Measurements from ENCODE around the gene MAGEB3. TPM values are rescaled to one million over a fixed set of nuclear protein-coding genes. Genes with fewer than 3 reads are reported as not detected.

Gene MAGEB3
- total and polyA plus RNA-seq, 9 of the 15 experiments (the other 6 are each of a cell fraction or from before 2014, with no cell fraction given) = 0.07 to 0.11 TPM; not detected in 7

DNA sequence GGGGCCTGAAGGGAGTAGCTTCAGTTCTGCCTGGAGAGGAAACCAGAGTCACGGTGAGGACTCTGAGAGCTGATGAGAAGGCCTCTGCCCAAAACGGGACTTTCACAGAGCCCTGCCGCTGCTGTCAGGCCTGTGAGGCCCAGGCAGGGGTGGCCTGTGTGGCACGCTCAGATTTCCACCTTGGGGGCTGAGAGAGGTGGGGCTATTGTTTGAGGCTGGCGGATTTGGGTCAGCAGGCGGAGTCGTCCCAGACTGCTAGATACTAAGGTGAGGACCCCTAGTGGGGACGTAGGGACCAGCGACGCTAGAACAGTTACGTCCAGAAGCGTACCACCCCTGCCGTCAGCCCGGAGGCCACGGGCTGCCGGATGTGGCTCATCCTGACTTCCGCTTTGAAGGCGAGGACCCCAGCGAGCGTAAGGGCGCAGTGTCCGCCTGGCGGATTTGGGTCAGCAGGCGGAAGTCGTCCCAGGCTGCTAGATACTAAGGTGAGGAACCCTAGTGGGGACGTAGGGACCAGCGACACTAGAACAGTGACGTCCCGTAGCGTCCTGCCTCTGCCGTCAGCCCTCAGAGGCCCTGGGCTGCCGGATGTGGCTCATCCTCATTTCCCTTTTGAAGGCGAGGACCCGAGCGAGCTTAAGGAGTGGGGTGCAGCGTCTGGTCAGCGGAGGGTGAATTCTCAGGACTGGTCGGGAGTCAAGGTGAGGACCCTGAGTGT is 16.5 kb downstream of the MAGEB3 start, which contains the start of gene MAGEB1 (continued):
- TF ChIP-seq, protein P1, sequence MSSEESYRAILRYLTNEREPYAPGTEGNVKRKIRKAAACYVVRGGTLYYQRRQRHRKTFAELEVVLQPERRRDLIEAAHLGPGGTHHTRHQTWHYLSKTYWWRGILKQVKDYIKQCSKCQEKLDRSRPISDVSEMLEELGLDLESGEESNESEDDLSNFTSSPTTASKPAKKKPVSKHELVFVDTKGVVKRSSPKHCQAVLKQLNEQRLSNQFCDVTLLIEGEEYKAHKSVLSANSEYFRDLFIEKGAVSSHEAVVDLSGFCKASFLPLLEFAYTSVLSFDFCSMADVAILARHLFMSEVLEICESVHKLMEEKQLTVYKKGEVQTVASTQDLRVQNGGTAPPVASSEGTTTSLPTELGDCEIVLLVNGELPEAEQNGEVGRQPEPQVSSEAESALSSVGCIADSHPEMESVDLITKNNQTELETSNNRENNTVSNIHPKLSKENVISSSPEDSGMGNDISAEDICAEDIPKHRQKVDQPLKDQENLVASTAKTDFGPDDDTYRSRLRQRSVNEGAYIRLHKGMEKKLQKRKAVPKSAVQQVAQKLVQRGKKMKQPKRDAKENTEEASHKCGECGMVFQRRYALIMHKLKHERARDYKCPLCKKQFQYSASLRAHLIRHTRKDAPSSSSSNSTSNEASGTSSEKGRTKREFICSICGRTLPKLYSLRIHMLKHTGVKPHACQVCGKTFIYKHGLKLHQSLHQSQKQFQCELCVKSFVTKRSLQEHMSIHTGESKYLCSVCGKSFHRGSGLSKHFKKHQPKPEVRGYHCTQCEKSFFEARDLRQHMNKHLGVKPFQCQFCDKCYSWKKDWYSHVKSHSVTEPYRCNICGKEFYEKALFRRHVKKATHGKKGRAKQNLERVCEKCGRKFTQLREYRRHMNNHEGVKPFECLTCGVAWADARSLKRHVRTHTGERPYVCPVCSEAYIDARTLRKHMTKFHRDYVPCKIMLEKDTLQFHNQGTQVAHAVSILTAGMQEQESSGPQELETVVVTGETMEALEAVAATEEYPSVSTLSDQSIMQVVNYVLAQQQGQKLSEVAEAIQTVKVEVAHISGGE (CRISPR knock-in tag; IDR thresholded peaks at IDR 0.05) = peak in 2 of 3 experiments; percentile 73 to 87; a peak in 4 of 6 replicates
- peak; percentile 93 for TF ChIP-seq CREM (IDR thresholded peaks at IDR 0.05; ENCODE audit: low read depth)
- no peak for TF ChIP-seq WHSC1 (IDR thresholded peaks at IDR 0.05; ENCODE audit: low read length)
- TF ChIP-seq MAZ (CRISPR knock-in tag; conservative IDR thresholded peaks at IDR 0.05 in 1 of 2, IDR thresholded peaks at IDR 0.05 in 1 of 2) = no peak
- TF ChIP-seq HCFC1 (IDR thresholded peaks at IDR 0.05; ENCODE audit: low read depth, low read length) = peak; percentile 56
- TF ChIP-seq NFRKB (IDR thresholded peaks at IDR 0.05; ENCODE audit: low read depth) = peak; percentile 50; the same call in 1 of the 2 replicates
- peak; percentile 77; the same call in 1 of the 2 replicates for TF ChIP-seq EHMT2 (IDR thresholded peaks at IDR 0.05)
- TF ChIP-seq ZNF644 (tag; IDR thresholded peaks at IDR 0.05; ENCODE audit: low read depth) = peak; percentile 72; the same call in 1 of the 2 replicates
- TF ChIP-seq MBD2 (IDR thresholded peaks at IDR 0.05; ENCODE audit: borderline replicate concordance, low read depth) = no peak
- TF ChIP-seq, protein P2, sequence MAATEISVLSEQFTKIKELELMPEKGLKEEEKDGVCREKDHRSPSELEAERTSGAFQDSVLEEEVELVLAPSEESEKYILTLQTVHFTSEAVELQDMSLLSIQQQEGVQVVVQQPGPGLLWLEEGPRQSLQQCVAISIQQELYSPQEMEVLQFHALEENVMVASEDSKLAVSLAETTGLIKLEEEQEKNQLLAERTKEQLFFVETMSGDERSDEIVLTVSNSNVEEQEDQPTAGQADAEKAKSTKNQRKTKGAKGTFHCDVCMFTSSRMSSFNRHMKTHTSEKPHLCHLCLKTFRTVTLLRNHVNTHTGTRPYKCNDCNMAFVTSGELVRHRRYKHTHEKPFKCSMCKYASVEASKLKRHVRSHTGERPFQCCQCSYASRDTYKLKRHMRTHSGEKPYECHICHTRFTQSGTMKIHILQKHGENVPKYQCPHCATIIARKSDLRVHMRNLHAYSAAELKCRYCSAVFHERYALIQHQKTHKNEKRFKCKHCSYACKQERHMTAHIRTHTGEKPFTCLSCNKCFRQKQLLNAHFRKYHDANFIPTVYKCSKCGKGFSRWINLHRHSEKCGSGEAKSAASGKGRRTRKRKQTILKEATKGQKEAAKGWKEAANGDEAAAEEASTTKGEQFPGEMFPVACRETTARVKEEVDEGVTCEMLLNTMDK (IDR thresholded peaks at IDR 0.05; ENCODE audit: borderline replicate concordance, insufficient read depth, low read depth, low read length, poor library complexity, severe bottlenecking) = peak; percentile 68
- TF ChIP-seq RBFOX2 (IDR thresholded peaks at IDR 0.05; ENCODE audit: low read depth, low read length) = peak; percentile 86
- TF ChIP-seq RNF2 (IDR thresholded peaks at IDR 0.05) = peak; percentile 29; the same call in 1 of the 2 replicates
- TF ChIP-seq, protein P3, sequence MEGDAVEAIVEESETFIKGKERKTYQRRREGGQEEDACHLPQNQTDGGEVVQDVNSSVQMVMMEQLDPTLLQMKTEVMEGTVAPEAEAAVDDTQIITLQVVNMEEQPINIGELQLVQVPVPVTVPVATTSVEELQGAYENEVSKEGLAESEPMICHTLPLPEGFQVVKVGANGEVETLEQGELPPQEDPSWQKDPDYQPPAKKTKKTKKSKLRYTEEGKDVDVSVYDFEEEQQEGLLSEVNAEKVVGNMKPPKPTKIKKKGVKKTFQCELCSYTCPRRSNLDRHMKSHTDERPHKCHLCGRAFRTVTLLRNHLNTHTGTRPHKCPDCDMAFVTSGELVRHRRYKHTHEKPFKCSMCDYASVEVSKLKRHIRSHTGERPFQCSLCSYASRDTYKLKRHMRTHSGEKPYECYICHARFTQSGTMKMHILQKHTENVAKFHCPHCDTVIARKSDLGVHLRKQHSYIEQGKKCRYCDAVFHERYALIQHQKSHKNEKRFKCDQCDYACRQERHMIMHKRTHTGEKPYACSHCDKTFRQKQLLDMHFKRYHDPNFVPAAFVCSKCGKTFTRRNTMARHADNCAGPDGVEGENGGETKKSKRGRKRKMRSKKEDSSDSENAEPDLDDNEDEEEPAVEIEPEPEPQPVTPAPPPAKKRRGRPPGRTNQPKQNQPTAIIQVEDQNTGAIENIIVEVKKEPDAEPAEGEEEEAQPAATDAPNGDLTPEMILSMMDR (IDR thresholded peaks at IDR 0.05 in 2 of 3, conservative IDR thresholded peaks at IDR 0.05 in 1 of 3; ENCODE audit: insufficient read depth in 2 of 3, low read depth in 1 of 3, low read length in 3 of 3) = peak; percentile 71 to 84 (median 75)
- 0 out of 2 replicates have a peak, but pooled peaks have one; percentile 22 for TF ChIP-seq JUN (IDR thresholded peaks at IDR 0.05; ENCODE audit: borderline replicate concordance, low read depth, low read length)
- no peak for TF ChIP-seq JUN (CRISPR knock-in tag; IDR thresholded peaks at IDR 0.05; ENCODE audit: borderline replicate concordance)
- no peak for TF ChIP-seq RHOXF2B (CRISPR knock-in tag; conservative IDR thresholded peaks at IDR 0.05)
- TF ChIP-seq, protein P4, sequence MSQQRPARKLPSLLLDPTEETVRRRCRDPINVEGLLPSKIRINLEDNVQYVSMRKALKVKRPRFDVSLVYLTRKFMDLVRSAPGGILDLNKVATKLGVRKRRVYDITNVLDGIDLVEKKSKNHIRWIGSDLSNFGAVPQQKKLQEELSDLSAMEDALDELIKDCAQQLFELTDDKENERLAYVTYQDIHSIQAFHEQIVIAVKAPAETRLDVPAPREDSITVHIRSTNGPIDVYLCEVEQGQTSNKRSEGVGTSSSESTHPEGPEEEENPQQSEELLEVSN (IDR thresholded peaks at IDR 0.05; ENCODE audit: borderline replicate concordance in 1 of 2, extremely low read depth in 1 of 2, insufficient read depth in 1 of 2, insufficient read length in 1 of 2, low read depth in 1 of 2, low read length in 1 of 2, poor library complexity in 1 of 2, severe bottlenecking in 1 of 2) = peak; percentile 59 to 65
- peak; percentile 69; the same call in 1 of the 2 replicates for TF ChIP-seq ATF7 (IDR thresholded peaks at IDR 0.05)
